ENCODE measurements around the gene PLPPR5. TPM values are rescaled to one million over a fixed set of nuclear protein-coding genes. Genes with fewer than 3 reads are reported as not detected.

PLPPR5 gene
- total and polyA plus RNA-seq, 2 experiments from 2014 or later: 0.17 TPM; not detected in 1

DNA sequence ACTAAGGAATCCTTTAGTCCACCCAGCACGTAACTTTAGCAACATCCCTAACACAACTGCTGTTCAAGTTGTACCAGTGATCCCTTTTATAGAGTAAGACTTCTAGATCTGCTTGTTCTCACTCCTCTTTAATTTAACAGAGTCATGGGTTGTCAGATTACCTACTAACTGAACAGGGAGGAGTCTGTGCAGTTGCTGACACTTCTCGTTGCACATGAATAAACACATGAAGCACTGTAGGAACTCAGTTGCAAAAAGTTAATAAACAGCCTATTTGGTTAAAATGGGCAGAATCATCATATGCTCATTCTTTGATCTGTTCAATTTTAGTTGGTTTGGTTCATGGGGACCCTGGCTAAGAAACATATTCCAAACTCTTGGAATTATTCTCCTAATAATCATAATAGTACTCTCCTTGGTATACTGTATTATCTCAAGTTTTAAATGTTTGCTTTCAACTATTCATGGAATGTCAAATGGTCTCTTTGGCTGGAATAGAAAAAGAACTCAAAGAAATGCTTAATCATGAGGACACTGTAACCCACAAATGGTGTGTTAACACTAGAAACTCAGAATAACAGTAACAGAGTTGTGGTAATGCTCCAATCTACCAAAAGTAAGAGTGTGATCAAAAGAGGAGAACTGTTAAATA is 15.6 kb downstream of the PLPPR5 start:
- 73% methylated on average over 2 of the region's 2 CpGs for WGBS (ENCODE audit: low lambda C conversion rate, missing lambda C conversion rate)
- no peaks in the 10 kb centered on the region for H4K20me1 ChIP-seq (ENCODE audit: insufficient read depth, poor library complexity, severe bottlenecking)
- no peak overlapping the region for H3K27ac ChIP-seq
- no peak overlapping the region for H3K4me2 ChIP-seq
- TF ChIP-seq EZH2 (IDR thresholded peaks at IDR 0.05; ENCODE audit: borderline replicate concordance) (no peak), EZH2phosphoT487 (IDR thresholded peaks at IDR 0.05; ENCODE audit: low read depth, severe bottlenecking, unreplicated experiment) (no peak)
- TF ChIP-seq, protein P1, sequence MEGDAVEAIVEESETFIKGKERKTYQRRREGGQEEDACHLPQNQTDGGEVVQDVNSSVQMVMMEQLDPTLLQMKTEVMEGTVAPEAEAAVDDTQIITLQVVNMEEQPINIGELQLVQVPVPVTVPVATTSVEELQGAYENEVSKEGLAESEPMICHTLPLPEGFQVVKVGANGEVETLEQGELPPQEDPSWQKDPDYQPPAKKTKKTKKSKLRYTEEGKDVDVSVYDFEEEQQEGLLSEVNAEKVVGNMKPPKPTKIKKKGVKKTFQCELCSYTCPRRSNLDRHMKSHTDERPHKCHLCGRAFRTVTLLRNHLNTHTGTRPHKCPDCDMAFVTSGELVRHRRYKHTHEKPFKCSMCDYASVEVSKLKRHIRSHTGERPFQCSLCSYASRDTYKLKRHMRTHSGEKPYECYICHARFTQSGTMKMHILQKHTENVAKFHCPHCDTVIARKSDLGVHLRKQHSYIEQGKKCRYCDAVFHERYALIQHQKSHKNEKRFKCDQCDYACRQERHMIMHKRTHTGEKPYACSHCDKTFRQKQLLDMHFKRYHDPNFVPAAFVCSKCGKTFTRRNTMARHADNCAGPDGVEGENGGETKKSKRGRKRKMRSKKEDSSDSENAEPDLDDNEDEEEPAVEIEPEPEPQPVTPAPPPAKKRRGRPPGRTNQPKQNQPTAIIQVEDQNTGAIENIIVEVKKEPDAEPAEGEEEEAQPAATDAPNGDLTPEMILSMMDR (IDR thresholded peaks at IDR 0.05; ENCODE audit: poor library complexity): no peak
- no peaks in the 10 kb centered on the region for H3K36me3 ChIP-seq (replicated peaks; ENCODE audit: insufficient read depth, low read depth)
- H3K9me2 ChIP-seq (replicated peaks; ENCODE audit: insufficient read depth): no peaks in the 10 kb centered on the region
- H3K4me1 ChIP-seq (ENCODE audit: insufficient read depth): no peaks in the 10 kb centered on the region
- H3K9me3 ChIP-seq (ENCODE audit: low read depth): no peaks in the 10 kb centered on the region
- DNase-seq (ENCODE audit: low spot score): no peak
- no peaks in the 10 kb centered on the region for H3K79me2 ChIP-seq
- H2AFZ ChIP-seq: no peak overlapping the region
- no peak overlapping the region for H3K4me3 ChIP-seq
- H3K27me3 ChIP-seq: no peaks in the 10 kb centered on the region

- Histone ChIP-seq H3K27ac (no peak overlapping the region), H3K9me3 (ENCODE audit: low read depth) (no peaks in the 10 kb centered on the region), H3K4me3 (no peak overlapping the region), H3K4me1 (ENCODE audit: insufficient read depth) (no peaks in the 10 kb centered on the region), H3K36me3 (replicated peaks; ENCODE audit: insufficient read depth, low read depth) (no peaks in the 10 kb centered on the region), H3K4me2 (no peak overlapping the region), H2AFZ (no peak overlapping the region), H3K27me3 (no peaks in the 10 kb centered on the region), H4K20me1 (ENCODE audit: insufficient read depth, poor library complexity, severe bottlenecking) (no peaks in the 10 kb centered on the region), H3K79me2 (no peaks in the 10 kb centered on the region), H3K9me2 (replicated peaks; ENCODE audit: insufficient read depth) (no peaks in the 10 kb centered on the region)
- WGBS (ENCODE audit: low lambda C conversion rate, missing lambda C conversion rate): 93% methylated on average over 2 of the region's 2 CpGs
- DNase-seq (ENCODE audit: low spot score): no peak
- TF ChIP-seq, protein P1 (IDR thresholded peaks at IDR 0.05; ENCODE audit: poor library complexity): no peak
- TF ChIP-seq EZH2phosphoT487 (IDR thresholded peaks at IDR 0.05; ENCODE audit: low read depth, severe bottlenecking, unreplicated experiment): no peak
- no peak for TF ChIP-seq EZH2 (IDR thresholded peaks at IDR 0.05; ENCODE audit: borderline replicate concordance)
Measured at GRCh38 chr1:98985687-98986086, 19.0 kb downstream of the PLPPR5 start.

GRCh38 chr1:98981917-98982513 is 22.6 kb downstream of the PLPPR5 start:
- Histone ChIP-seq H4K20me1 (ENCODE audit: insufficient read depth, poor library complexity, severe bottlenecking) (no peaks in the 10 kb centered on the region), H3K4me3 (no peak overlapping the region), H3K27ac (no peak overlapping the region), H3K36me3 (replicated peaks; ENCODE audit: insufficient read depth, low read depth) (no peaks in the 10 kb centered on the region), H3K27me3 (no peaks in the 10 kb centered on the region), H3K9me2 (replicated peaks; ENCODE audit: insufficient read depth) (no peaks in the 10 kb centered on the region), H2AFZ (no peak overlapping the region), H3K4me1 (ENCODE audit: insufficient read depth) (no peaks in the 10 kb centered on the region), H3K79me2 (no peaks in the 10 kb centered on the region), H3K9me3 (ENCODE audit: low read depth) (no peaks in the 10 kb centered on the region), H3K4me2 (no peak overlapping the region)
- TF ChIP-seq, protein P1 (IDR thresholded peaks at IDR 0.05; ENCODE audit: poor library complexity): no peak
- TF ChIP-seq EZH2 (IDR thresholded peaks at IDR 0.05; ENCODE audit: borderline replicate concordance): no peak
- TF ChIP-seq EZH2phosphoT487 (IDR thresholded peaks at IDR 0.05; ENCODE audit: low read depth, severe bottlenecking, unreplicated experiment): no peak
- 77% methylated on average over 3 of the region's 3 CpGs for WGBS (ENCODE audit: low lambda C conversion rate, missing lambda C conversion rate)
- no peak for DNase-seq (ENCODE audit: low spot score)
